A673 (cell line): ENCODE results near the gene STPG1.

ENCODE experiments used
- CTCF ChIP-seq: fragments of 300-800, 200-600 bp; sonication (generic); conservative IDR thresholded peaks from 2 replicates; pipeline ENCODE4 v1.5.1; 2017; ENCODE audit warnings: low read depth, mild to moderate bottlenecking, antibody characterized with exemption, low read length, moderate library complexity, mixed read lengths
- EZH2 ChIP-seq: fragments of 200-600 bp; sonication (generic); IDR thresholded peaks from 2 replicates; pipeline ENCODE4 v1.6.1; 2017; ENCODE audit warnings: borderline replicate concordance, low read depth, mild to moderate bottlenecking, mixed read lengths, antibody characterized with exemption, low read length; ENCODE audit not compliant: poor library complexity, severe bottlenecking

GRCh38 chr1:24349891-24350290, 63.7 kb downstream of the STPG1 start:
- TF ChIP-seq EZH2 (no peak), CTCF (no peak)
